HCT116 (cell line): ENCODE data around the gene OR5A2. TPM values are rescaled to one million over a fixed set of nuclear protein-coding genes. Genes with fewer than 3 reads are reported as not detected.

ENCODE experiments used
- ATAC-seq: fragments of 200-7000 bp; cut with Tn5 transposase; 2 replicates; pipeline ENCODE4 v1.9.1; 2020; ENCODE audit warnings: mild to moderate bottlenecking, moderate library complexity
- BruUV-seq: library from RNA; stranded (reverse); fragments of 400-500 nt; replicated peaks from 2 replicates; lab custom pipeline; 2021; lab: Mats Ljungman, UMichigan
- CTCF ChIA-PET: fragments of 300-600 bp; sonication (Branson Sonifier 250); formaldehyde crosslinking; loops from one replicate; lab custom pipeline; 2021; ENCODE audit warnings: antibody characterized with exemption; lab: Charles Lee
- POLR2A ChIA-PET: fragments of 300-600, 350-600 bp; sonication (Branson Sonifier 250); formaldehyde crosslinking; loops from one replicate; lab custom pipeline; 2021; ENCODE audit warnings: antibody characterized with exemption; lab: Charles Lee
- RAD21 ChIA-PET, 2 experiments: fragments of 300-600 bp; sonication (Branson Sonifier 250); formaldehyde crosslinking; loops; one replicate each; lab custom pipeline; 2023; ENCODE audit warnings: low total read pairs in 2 of 2; ENCODE audit not compliant: uncharacterized antibody in 2 of 2, unreplicated experiment in 2 of 2, low non-redundant PET in 1 of 2; lab: Charles Lee
- DNase-seq: peaks from one replicate; pipeline ENCODE4 v3.0.0-alpha.2; 2010; ENCODE audit warnings: low read depth, low spot score
- H2AFZ ChIP-seq: fragments of 200-600 bp; shearing (Covaris generic), sonication (generic); 2 replicates; pipeline ENCODE4 v1.6.1; 2017; ENCODE audit warnings: low read depth, mixed run types, mixed read lengths, antibody characterized with exemption, low read length; ENCODE audit not compliant: poor library complexity, severe bottlenecking
- H3K27ac ChIP-seq: 2 replicates; pipeline ENCODE4 v1.5.1; 2012; ENCODE audit warnings: low read depth, low read length
- H3K27me3 ChIP-seq: fragments of 200-600 bp; sonication (generic); 2 replicates; pipeline ENCODE4 v1.6.1; 2016; ENCODE audit warnings: mixed run types, low read length, mixed read lengths; ENCODE audit not compliant: insufficient read depth
- H3K36me3 ChIP-seq, 2 experiments: fragments of 200-500 bp in 1 of 2; fragments of 200-600 bp in 1 of 2; sonication (Bioruptor generic) in 1 of 2; sonication (generic) in 1 of 2; 2 replicates each; pipeline versions ENCODE4 v1.5.1 to v1.6.1; 2014 to 2016; ENCODE audit warnings: low read length in 2 of 2, inconsistent platforms in 1 of 2, mixed read lengths in 1 of 2, mixed run types in 1 of 2; ENCODE audit not compliant: insufficient read depth in 2 of 2, control insufficient read depth in 1 of 2
- H3K4me1 ChIP-seq, 2 experiments: fragments of 200-600 bp in 1 of 2; sonication (generic) in 1 of 2; 2 replicates each; pipeline versions ENCODE4 v1.5.1 to v1.6.1; 2012 to 2017; ENCODE audit warnings: low read length in 2 of 2, inconsistent platforms in 1 of 2, mild to moderate bottlenecking in 1 of 2, mixed read lengths in 1 of 2, mixed run types in 1 of 2, moderate library complexity in 1 of 2; ENCODE audit not compliant: insufficient read depth in 2 of 2, control insufficient read depth in 1 of 2
- H3K4me2 ChIP-seq: fragments of 200-600 bp; sonication (generic); 2 replicates; pipeline ENCODE4 v1.6.1; 2017; ENCODE audit warnings: mixed run types, low read length, mixed read lengths
- H3K4me3 ChIP-seq, 2 experiments: fragments of 200-600 bp in 1 of 2; sonication (generic) in 1 of 2; replicated peaks in 1 of 2; 2 replicates each; pipeline ENCODE4 v1.5.1; 2011 to 2016; ENCODE audit warnings: low read length in 2 of 2, control low read depth in 1 of 2, low read depth in 1 of 2, mild to moderate bottlenecking in 1 of 2, mixed read lengths in 1 of 2, mixed run types in 1 of 2
- H3K79me2 ChIP-seq: fragments of 200-600 bp; sonication (generic); 2 replicates; pipeline ENCODE4 v1.6.1; 2017; ENCODE audit warnings: mild to moderate bottlenecking, mixed run types, low read length, moderate library complexity, mixed read lengths; ENCODE audit not compliant: insufficient read depth
- H3K9ac ChIP-seq: fragments of 200-600 bp; sonication (generic); 2 replicates; pipeline ENCODE4 v1.6.1; 2016; ENCODE audit warnings: low read length, mixed read lengths
- H3K9me2 ChIP-seq: fragments of 200-600 bp; sonication (generic), shearing (Covaris generic); 2 replicates; pipeline ENCODE4 v1.6.1; 2017; ENCODE audit warnings: mixed run types, mild to moderate bottlenecking, moderate library complexity; ENCODE audit not compliant: insufficient read depth
- H3K9me3 ChIP-seq, 2 experiments: fragments of 200-500 bp in 1 of 2; fragments of 200-600 bp in 1 of 2; sonication (Bioruptor generic) in 1 of 2; sonication (generic) in 1 of 2; 2 replicates each; pipeline ENCODE4 v1.6.1; 2014 to 2017; ENCODE audit warnings: low read length in 2 of 2, mixed read lengths in 2 of 2, inconsistent platforms in 1 of 2, low read depth in 1 of 2, mild to moderate bottlenecking in 1 of 2, mixed run types in 1 of 2, moderate library complexity in 1 of 2; ENCODE audit not compliant: control insufficient read depth in 1 of 2, insufficient read depth in 1 of 2
- H4K20me1 ChIP-seq: fragments of 200-600 bp; sonication (generic), shearing (Covaris generic); 2 replicates; pipeline ENCODE4 v1.6.1; 2017; ENCODE audit warnings: mixed run types, mild to moderate bottlenecking, moderate library complexity; ENCODE audit not compliant: insufficient read depth
- CBX3 ChIP-seq: IDR thresholded peaks from 2 replicates; pipeline ENCODE4 v1.6.1; 2012; ENCODE audit warnings: low read depth
- CEBPB ChIP-seq: IDR thresholded peaks from 2 replicates; pipeline ENCODE4 v1.6.1; 2012; ENCODE audit warnings: low read depth
- FOSL1 ChIP-seq: IDR thresholded peaks from 2 replicates; pipeline ENCODE4 v1.6.1; 2012; ENCODE audit warnings: low read depth
- SIN3A ChIP-seq: IDR thresholded peaks from 2 replicates; pipeline ENCODE4 v1.6.1; 2012; ENCODE audit warnings: low read depth
- SP1 ChIP-seq: IDR thresholded peaks from 2 replicates; pipeline ENCODE4 v1.6.1; 2012; ENCODE audit warnings: low read depth
- SRF ChIP-seq: IDR thresholded peaks from 2 replicates; pipeline ENCODE4 v1.6.1; 2012; ENCODE audit warnings: low read depth
- TCF7L2 ChIP-seq: IDR thresholded peaks from 2 replicates; pipeline ENCODE4 v1.7.0; 2011; ENCODE audit warnings: borderline replicate concordance, inconsistent platforms; ENCODE audit not compliant: insufficient read depth, insufficient read length; ENCODE audit errors: extremely low read depth
- YY1 ChIP-seq: IDR thresholded peaks from 2 replicates; pipeline ENCODE4 v1.6.1; 2011; ENCODE audit warnings: low read length, low read depth, moderate library complexity, mild to moderate bottlenecking; ENCODE audit not compliant: insufficient replicate concordance; ENCODE audit errors: extremely low read depth
- ZFX ChIP-seq: fragments of 450-650 bp; IDR thresholded peaks from 2 replicates; pipeline ENCODE4 v1.6.1; 2017
- intact Hi-C: fragments of 100-400 bp; cut with micrococcal nuclease; formaldehyde crosslinking; loops from 2 replicates; pipeline ENCODE4 v1.10.0; 2022
- total RNA-seq: library from RNA; stranded (reverse); gene quantifications from one replicate; pipeline ENCODE4 v1.2.1, GENCODE V29; 2021; ENCODE audit not compliant: unreplicated experiment
- TF ChIP-seq, protein P1 (sequence below): IDR thresholded peaks from 2 replicates; pipeline ENCODE4 v1.6.1; 2012; ENCODE audit warnings: low read depth
- TF ChIP-seq, protein P2 (sequence below): IDR thresholded peaks from 2 replicates; pipeline ENCODE4 v1.6.1; 2011; ENCODE audit warnings: mild to moderate bottlenecking, low read length, moderate library complexity; ENCODE audit not compliant: insufficient replicate concordance; ENCODE audit errors: extremely low read depth
- TF ChIP-seq, protein P3 (sequence below), 3 experiments: fragments of 200-600 bp in 1 of 3; sonication (generic) in 1 of 3; IDR thresholded peaks in 2 of 3; conservative IDR thresholded peaks in 1 of 3; 2 replicates each; pipeline ENCODE4 v1.5.1; 2012 to 2017; ENCODE audit warnings: low read depth in 2 of 3, low read length in 2 of 3, antibody characterized with exemption in 1 of 3, borderline replicate concordance in 1 of 3, control low read depth in 1 of 3, mild to moderate bottlenecking in 1 of 3, mixed read lengths in 1 of 3, mixed run types in 1 of 3, moderate library complexity in 1 of 3; ENCODE audit not compliant: insufficient read depth in 1 of 3
- TF ChIP-seq, protein P4 (sequence below): IDR thresholded peaks from 2 replicates; pipeline ENCODE4 v1.6.1; 2012

The OR5A2 gene
- total RNA-seq, 1 experiment from 2014 or later: not detected

DNA sequence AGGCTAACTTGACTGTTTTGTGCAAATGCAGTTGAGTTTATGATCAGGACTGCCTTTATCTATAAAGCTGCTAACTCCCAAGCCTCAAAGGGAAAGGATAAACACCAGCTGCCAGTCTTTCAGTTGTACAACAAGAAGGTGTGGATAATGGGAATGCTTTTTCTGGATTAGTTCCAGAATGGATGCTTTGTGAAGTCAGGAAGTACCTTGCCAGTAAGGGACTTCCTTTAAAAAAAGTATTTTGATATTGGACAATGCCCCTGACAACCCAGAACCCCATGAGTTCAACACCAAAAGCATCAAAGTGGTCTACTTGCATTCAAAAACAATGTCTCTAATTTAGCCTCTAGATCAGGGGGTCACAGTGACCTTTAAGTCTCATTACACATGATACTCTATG, 32.0 kb downstream of the OR5A2 start (continued):
- TF ChIP-seq, protein P1, sequence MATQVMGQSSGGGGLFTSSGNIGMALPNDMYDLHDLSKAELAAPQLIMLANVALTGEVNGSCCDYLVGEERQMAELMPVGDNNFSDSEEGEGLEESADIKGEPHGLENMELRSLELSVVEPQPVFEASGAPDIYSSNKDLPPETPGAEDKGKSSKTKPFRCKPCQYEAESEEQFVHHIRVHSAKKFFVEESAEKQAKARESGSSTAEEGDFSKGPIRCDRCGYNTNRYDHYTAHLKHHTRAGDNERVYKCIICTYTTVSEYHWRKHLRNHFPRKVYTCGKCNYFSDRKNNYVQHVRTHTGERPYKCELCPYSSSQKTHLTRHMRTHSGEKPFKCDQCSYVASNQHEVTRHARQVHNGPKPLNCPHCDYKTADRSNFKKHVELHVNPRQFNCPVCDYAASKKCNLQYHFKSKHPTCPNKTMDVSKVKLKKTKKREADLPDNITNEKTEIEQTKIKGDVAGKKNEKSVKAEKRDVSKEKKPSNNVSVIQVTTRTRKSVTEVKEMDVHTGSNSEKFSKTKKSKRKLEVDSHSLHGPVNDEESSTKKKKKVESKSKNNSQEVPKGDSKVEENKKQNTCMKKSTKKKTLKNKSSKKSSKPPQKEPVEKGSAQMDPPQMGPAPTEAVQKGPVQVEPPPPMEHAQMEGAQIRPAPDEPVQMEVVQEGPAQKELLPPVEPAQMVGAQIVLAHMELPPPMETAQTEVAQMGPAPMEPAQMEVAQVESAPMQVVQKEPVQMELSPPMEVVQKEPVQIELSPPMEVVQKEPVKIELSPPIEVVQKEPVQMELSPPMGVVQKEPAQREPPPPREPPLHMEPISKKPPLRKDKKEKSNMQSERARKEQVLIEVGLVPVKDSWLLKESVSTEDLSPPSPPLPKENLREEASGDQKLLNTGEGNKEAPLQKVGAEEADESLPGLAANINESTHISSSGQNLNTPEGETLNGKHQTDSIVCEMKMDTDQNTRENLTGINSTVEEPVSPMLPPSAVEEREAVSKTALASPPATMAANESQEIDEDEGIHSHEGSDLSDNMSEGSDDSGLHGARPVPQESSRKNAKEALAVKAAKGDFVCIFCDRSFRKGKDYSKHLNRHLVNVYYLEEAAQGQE: no peak
- TF ChIP-seq SIN3A: no peak
- no peak for TF ChIP-seq SRF
- TF ChIP-seq FOSL1: no peak
- TF ChIP-seq, protein P2, sequence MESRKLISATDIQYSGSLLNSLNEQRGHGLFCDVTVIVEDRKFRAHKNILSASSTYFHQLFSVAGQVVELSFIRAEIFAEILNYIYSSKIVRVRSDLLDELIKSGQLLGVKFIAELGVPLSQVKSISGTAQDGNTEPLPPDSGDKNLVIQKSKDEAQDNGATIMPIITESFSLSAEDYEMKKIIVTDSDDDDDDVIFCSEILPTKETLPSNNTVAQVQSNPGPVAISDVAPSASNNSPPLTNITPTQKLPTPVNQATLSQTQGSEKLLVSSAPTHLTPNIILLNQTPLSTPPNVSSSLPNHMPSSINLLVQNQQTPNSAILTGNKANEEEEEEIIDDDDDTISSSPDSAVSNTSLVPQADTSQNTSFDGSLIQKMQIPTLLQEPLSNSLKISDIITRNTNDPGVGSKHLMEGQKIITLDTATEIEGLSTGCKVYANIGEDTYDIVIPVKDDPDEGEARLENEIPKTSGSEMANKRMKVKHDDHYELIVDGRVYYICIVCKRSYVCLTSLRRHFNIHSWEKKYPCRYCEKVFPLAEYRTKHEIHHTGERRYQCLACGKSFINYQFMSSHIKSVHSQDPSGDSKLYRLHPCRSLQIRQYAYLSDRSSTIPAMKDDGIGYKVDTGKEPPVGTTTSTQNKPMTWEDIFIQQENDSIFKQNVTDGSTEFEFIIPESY: no peak
- TF ChIP-seq, all 23 proteins: peak for 0

DNA sequence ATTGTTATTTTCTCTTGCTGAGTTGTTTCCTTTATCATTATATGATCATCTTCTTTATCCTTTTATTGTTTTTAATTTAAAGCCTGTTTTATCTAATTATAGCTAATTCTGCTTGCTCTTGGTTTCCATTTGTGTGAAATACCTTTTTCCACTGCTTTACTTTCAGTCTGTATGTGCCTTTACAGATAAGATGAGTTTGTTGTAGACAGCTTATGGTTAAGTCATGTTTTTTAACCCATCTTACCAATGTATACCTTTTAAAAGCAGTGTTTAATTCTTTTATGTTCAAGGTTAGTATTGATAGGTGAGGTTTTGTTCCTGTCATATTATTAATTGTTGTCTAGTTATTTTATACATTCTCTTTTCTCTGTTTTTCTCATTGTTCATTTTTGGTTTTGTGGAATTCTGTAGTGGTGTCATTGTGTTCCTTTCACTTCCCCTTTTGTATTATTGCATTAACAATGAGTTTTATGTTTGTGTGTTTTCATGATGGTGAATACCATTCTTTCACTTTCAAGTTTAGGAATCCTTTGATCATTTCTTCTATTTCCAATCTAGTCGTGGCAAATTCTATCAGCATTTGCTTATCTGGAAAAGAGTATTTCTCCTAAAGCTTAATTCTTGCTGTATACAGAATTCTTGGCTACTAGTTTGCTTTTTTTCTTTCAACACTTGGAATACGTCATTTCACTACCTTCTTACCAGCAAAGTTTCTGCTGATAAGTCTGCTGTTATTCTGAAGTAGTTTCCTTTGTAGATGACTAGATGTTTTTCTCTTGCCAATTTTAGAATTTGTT, 45.8 kb downstream of the OR5A2 start:
- Histone ChIP-seq H3K27me3 (no peaks in the 10 kb centered on the region), H2AFZ (no peak overlapping the region), H4K20me1 (no peaks in the 10 kb centered on the region), H3K79me2 (no peaks in the 10 kb centered on the region), H3K9me3 (no peaks in the 10 kb centered on the region), H3K36me3 (no peaks in the 10 kb centered on the region), H3K4me3 (no peak overlapping the region), H3K4me2 (no peak overlapping the region), H3K9me2 (no peaks in the 10 kb centered on the region), H3K4me1 (no peaks in the 10 kb centered on the region), H3K9ac (no peak overlapping the region), H3K27ac (no peak overlapping the region)
- ChIA-PET CTCF (no interaction called here), RAD21 (no interaction called here), POLR2A (no interaction called here)
- DNase-seq: no peak
- intact Hi-C loops: no loop called here
- no TSS peak for BruUV-seq
- ATAC-seq: no peak
- TF ChIP-seq, protein P3, sequence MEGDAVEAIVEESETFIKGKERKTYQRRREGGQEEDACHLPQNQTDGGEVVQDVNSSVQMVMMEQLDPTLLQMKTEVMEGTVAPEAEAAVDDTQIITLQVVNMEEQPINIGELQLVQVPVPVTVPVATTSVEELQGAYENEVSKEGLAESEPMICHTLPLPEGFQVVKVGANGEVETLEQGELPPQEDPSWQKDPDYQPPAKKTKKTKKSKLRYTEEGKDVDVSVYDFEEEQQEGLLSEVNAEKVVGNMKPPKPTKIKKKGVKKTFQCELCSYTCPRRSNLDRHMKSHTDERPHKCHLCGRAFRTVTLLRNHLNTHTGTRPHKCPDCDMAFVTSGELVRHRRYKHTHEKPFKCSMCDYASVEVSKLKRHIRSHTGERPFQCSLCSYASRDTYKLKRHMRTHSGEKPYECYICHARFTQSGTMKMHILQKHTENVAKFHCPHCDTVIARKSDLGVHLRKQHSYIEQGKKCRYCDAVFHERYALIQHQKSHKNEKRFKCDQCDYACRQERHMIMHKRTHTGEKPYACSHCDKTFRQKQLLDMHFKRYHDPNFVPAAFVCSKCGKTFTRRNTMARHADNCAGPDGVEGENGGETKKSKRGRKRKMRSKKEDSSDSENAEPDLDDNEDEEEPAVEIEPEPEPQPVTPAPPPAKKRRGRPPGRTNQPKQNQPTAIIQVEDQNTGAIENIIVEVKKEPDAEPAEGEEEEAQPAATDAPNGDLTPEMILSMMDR (IDR thresholded peaks at IDR 0.05 in 2 of 3, conservative IDR thresholded peaks at IDR 0.05 in 1 of 3; ENCODE audit: borderline replicate concordance in 1 of 3, insufficient read depth in 1 of 3, low read depth in 2 of 3, low read length in 2 of 3): no peak
- no peak for TF ChIP-seq ZFX
- TF ChIP-seq YY1: no peak
- no peak for TF ChIP-seq SIN3A
- no peak for TF ChIP-seq CBX3
- TF ChIP-seq TCF7L2: no peak
- no peak for TF ChIP-seq CEBPB
- TF ChIP-seq, protein P2: no peak
- no peak for TF ChIP-seq SP1
- TF ChIP-seq, protein P4, sequence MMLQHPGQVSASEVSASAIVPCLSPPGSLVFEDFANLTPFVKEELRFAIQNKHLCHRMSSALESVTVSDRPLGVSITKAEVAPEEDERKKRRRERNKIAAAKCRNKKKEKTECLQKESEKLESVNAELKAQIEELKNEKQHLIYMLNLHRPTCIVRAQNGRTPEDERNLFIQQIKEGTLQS: no peak
